Measurements from ENCODE around the gene MILR1. TPM values are rescaled to one million over a fixed set of nuclear protein-coding genes. Genes with fewer than 3 reads are reported as not detected.
"Not testable (repeated sequence)": the region's sequence is repeated elsewhere in the genome, so short reads cannot be mapped to it uniquely, and the experiment has no call there.

MILR1 gene
- total RNA-seq, 1 donor from 2014 or later, result not detected

GRCh38 chr17:64412944-64413381, 36.0 kb upstream of the MILR1 start:
- H3K4me1 Mint-ChIP-seq (ENCODE audit: unreplicated experiment), result peaks cover 9% of the 10 kb centered on the region
- no peak overlapping the region for H3K4me3 Mint-ChIP-seq
- no peak overlapping the region for H3K27ac Mint-ChIP-seq
- peaks cover 4% of the 10 kb centered on the region for H3K27me3 Mint-ChIP-seq
- TF ChIP-seq, protein P1, sequence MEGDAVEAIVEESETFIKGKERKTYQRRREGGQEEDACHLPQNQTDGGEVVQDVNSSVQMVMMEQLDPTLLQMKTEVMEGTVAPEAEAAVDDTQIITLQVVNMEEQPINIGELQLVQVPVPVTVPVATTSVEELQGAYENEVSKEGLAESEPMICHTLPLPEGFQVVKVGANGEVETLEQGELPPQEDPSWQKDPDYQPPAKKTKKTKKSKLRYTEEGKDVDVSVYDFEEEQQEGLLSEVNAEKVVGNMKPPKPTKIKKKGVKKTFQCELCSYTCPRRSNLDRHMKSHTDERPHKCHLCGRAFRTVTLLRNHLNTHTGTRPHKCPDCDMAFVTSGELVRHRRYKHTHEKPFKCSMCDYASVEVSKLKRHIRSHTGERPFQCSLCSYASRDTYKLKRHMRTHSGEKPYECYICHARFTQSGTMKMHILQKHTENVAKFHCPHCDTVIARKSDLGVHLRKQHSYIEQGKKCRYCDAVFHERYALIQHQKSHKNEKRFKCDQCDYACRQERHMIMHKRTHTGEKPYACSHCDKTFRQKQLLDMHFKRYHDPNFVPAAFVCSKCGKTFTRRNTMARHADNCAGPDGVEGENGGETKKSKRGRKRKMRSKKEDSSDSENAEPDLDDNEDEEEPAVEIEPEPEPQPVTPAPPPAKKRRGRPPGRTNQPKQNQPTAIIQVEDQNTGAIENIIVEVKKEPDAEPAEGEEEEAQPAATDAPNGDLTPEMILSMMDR (conservative IDR thresholded peaks at IDR 0.05), result no peak
- H3K36me3 Mint-ChIP-seq, result no peaks in the 10 kb centered on the region
- no peak for DNase-seq (ENCODE audit: extremely low spot score, unreplicated experiment)
- H3K9me3 Mint-ChIP-seq, result no peaks in the 10 kb centered on the region

GRCh38 chr17:64413513-64413912, 35.4 kb upstream of the MILR1 start:
- Mint-ChIP-seq H3K4me1 (ENCODE audit: unreplicated experiment) (peaks cover 9% of the 10 kb centered on the region), H3K36me3 (no peaks in the 10 kb centered on the region), H3K4me3 (no peak overlapping the region), H3K27ac (no peak overlapping the region), H3K27me3 (peaks cover 4% of the 10 kb centered on the region), H3K9me3 (no peaks in the 10 kb centered on the region)
- TF ChIP-seq, protein P1 (conservative IDR thresholded peaks at IDR 0.05), result no peak
- no peak for DNase-seq (ENCODE audit: extremely low spot score, unreplicated experiment)

GRCh38 chr17:64418506-64419339, 30.2 kb upstream of the MILR1 start:
- H3K27me3 Mint-ChIP-seq, result peaks cover 4% of the 10 kb centered on the region
- no peak overlapping the region for H3K4me3 Mint-ChIP-seq
- DNase-seq (ENCODE audit: extremely low spot score, unreplicated experiment), result no peak
- H3K27ac Mint-ChIP-seq, result no peak overlapping the region
- H3K4me1 Mint-ChIP-seq (ENCODE audit: unreplicated experiment), result no peaks in the 10 kb centered on the region
- no peaks in the 10 kb centered on the region for H3K9me3 Mint-ChIP-seq
- TF ChIP-seq, protein P1 (conservative IDR thresholded peaks at IDR 0.05), result peak; percentile 89
- H3K36me3 Mint-ChIP-seq, result no peaks in the 10 kb centered on the region

GRCh38 chr17:64420143-64420670, 28.7 kb upstream of the MILR1 start:
- TF ChIP-seq, protein P1 (conservative IDR thresholded peaks at IDR 0.05), result peak; percentile 85
- Mint-ChIP-seq H3K4me1 (ENCODE audit: unreplicated experiment) (no peaks in the 10 kb centered on the region), H3K27me3 (peaks cover 8% of the 10 kb centered on the region), H3K36me3 (no peaks in the 10 kb centered on the region), H3K4me3 (no peak overlapping the region), H3K27ac (no peak overlapping the region), H3K9me3 (no peaks in the 10 kb centered on the region)
- no peak for DNase-seq (ENCODE audit: extremely low spot score, unreplicated experiment)

DNA sequence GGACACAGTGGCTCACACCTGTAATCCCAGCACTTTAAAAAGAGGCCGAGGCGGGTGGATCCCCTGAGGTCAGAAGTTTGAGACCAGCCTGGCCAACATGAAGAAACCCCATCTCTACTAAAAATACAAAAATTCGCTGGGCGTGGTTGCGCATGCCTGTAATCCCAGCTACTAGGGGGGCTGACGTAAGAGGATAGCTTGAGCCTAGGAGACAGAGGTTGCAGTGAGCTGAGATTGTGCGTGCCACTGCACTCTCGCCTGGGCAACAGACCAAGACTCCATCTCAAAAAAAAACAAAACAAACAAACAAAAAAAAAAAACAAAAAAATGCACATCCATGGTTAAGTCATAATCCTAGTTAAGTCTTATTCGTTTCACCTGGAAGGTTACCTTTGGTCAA, 26.8 kb upstream of the MILR1 start:
- peaks cover 12% of the 10 kb centered on the region for H3K27me3 Mint-ChIP-seq
- not testable (repeated sequence) for H3K4me3 Mint-ChIP-seq; H3K27ac Mint-ChIP-seq; DNase-seq (ENCODE audit: extremely low spot score, unreplicated experiment); H3K9me3 Mint-ChIP-seq; H3K36me3 Mint-ChIP-seq; H3K4me1 Mint-ChIP-seq (ENCODE audit: unreplicated experiment)

DNA sequence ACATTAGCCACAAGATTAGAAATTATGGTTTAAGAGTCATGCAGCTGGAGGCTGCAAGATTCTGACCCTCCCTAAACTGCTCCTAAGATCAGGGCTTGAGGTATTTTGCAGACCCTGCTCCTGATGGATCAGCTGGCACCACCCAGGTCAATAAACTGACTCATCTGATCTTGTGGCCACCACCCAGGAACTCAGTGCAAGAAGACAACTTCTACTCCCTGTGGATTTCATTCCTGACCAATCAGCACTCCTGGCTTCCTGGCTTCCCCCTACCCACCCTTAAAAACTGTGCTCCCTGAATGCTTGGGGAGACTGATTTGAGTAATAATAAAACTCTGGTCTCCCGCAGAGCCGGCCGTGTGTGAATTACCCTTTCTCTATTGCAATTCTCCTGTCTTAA, 25.0 kb upstream of the MILR1 start:
- H3K9me3 Mint-ChIP-seq, result no peaks in the 10 kb centered on the region
- TF ChIP-seq, protein P1 (conservative IDR thresholded peaks at IDR 0.05), result no peak
- no peak for DNase-seq (ENCODE audit: extremely low spot score, unreplicated experiment)
- no peaks in the 10 kb centered on the region for H3K36me3 Mint-ChIP-seq
- H3K27ac Mint-ChIP-seq, result no peak overlapping the region
- no peak overlapping the region for H3K4me3 Mint-ChIP-seq
- no peaks in the 10 kb centered on the region for H3K4me1 Mint-ChIP-seq (ENCODE audit: unreplicated experiment)
- H3K27me3 Mint-ChIP-seq, result peaks cover 12% of the 10 kb centered on the region
